GM11168 (cell line): ENCODE results near the gene CNTRL.

Experiments
- in situ Hi-C: fragments of 300-500 bp; cut with MboI; formaldehyde crosslinking; loops from one replicate; pipeline ENCODE4 v1.12.0; 2022; ENCODE audit warnings: low sequenced_read_pairs; ENCODE audit not compliant: unreplicated experiment

The CNTRL gene

DNA sequence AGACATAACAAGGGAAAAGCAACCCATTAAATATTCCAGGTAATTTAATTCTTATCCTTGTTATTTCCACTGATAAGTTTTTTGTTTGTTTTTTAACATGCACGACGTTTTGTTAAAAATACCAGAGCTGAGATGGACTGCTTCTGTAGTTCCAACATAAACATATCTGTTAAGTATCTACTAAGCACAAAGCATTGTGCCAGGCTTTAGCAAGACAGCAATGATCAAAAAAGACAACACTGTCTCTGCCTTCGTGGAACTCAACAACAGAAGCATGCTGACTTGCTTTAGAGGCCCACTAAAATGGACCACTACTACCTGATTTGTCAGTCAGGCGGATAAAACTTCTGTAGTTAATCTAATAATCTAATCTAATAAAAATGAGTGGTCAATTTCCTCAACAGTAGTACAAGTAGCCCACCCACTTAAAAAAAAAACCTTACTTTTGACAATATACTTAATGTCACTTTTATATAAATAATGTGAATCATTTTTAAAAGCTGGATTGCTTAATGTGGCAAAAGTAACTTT, 123.8 kb downstream of the CNTRL start:
- in situ Hi-C loops = no loop called here

DNA sequence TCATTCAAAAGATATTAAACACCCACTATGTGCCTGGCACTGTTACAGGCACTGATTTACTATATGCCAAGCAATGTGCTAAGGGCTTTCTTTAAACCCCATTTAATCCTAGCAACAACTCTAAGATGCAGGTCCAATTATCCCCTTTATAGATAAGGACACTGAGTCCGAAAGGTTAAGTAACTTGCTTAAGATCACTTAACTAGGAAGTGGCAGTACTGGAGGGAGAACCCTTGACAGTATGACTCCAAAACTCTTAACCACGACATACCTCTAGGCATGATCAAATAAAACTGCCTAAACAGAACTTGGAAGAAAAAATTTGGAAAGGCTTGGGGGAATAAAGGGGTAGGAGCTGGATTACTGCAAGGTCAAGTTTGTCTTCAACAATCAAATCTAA, 125.2 kb downstream of the CNTRL start:
- in situ Hi-C loops = no loop called here

GRCh38 chr9:121200356-121200755, 125.6 kb downstream of the CNTRL start:
- in situ Hi-C loops = no loop called here

DNA sequence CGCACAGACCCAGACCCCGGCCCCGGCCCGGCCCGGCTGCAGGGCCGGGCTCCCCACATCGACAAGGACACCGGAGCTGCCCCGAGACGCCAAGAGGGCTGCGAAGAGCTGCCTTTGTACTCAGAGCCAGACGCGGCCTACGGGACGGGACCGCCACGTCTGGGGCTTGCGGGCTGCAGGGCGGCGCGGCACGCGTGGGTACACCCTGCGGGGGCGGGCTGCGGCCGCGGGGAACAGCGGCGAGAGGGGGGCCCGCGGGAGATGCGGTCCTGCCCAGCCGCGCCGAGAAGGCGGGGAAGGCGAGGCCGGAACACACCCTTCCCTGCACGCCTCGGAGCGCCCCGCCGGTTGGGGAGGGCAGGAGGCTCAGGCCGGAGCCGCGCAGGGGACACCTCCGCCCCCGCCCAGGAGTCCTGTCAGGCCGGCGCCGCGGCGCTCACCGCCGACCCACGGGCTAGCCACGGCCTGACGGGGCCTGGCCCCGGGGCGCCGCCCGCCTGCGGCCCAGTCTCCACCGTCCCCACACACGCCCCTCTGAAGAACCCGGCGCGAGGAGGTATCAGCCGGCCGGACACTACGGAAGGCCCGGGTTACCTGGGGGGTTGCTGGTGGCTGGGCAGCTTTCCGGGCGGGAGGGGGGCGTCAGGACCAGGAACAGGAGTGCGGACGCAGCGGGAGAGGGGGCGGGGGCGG, 126.4 kb downstream of the CNTRL start:
- in situ Hi-C loops = no loop called here

DNA sequence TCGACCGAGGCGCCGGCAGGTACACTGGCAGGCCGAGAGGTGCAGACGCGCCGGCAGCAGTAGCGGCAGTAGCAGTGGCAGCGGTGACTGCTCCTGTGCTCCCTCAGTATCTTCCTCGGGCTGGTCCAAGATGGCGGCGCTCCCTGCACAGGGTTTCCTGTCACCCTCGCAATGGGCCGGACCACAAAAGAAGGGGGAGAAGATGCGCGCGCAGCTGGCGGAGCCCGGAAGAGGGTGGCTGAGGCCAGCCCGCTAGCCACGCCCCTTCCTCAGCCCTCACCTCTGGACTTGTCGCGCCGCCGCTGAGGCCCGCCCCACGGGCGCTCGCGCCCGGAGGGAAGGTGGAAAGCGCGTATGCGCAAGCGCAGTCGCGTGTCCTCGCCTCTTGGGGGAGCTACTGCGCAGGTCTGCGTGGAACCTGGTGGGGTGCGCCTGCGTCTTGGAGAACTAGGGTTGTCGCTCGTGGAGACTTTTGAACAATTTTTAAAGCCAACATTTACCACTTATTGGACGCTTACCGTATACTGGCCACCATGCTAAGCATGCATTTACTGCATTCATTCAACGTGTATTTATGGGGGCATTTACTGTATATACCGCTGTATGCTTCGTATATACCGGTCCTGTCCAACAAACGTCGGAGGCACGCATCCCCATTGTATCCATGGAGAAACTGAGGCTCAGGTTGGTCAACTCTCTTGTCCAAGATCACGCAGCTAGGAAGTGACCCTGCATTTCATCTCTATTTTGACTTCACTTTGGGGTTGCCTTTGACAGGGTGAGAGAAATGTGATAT, 127.2 kb downstream of the CNTRL start, which contains the start of gene RAB14:
RAB14 (minus strand) TSS at position 132 of the 796 bp plus-strand sequence. CDS start 8,457 bp downstream, outside the sequence.
- in situ Hi-C loops = no loop called here

DNA sequence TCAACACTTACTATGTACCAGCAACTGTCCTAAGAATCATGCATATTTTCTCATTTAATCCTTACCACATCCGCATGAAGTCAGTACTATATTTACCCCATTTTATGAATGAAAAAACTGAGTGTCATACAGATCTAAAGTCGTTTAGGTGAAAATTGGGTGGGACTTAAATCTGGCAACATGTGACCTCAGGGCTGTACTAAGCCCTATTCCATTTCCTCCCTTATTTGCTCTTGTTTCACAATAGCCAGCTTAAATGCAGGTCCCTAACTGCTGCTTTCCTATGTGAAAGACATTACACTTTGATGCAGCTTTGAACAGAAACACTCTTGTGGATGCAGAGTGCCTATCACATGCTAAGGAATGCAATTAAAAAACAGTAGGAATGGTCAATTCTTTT, 129.4 kb downstream of the CNTRL start:
- in situ Hi-C loops = no loop called here

DNA sequence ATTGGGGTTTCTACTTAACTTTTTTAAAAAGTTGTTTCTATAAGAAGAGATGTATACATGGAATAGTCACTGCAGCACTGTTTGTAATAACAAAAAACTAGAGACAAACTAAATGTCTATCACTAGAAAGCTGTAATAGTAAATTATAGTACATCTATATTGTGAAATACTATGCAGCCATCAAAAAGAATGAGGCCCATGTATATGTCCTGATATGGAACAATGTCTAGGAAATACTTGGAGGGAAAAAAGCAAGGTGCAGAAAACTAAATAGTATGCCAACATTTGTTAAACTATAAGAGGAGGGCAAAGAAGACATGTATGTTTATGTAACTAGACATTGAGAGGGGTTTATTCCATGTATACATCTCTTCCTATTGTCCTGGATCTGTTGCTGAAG, 129.9 kb downstream of the CNTRL start:
- in situ Hi-C loops = no loop called here

- in situ Hi-C loops = no loop called here
Observed at GRCh38 chr9:121206516-121207370, 132.0 kb downstream of the CNTRL start.

- in situ Hi-C loops = no loop called here
Observed at GRCh38 chr9:121207371-121207940, 132.7 kb downstream of the CNTRL start.

- in situ Hi-C loops = no loop called here
Observed at GRCh38 chr9:121210536-121210935, 135.8 kb downstream of the CNTRL start.

- in situ Hi-C loops = no loop called here
Observed at GRCh38 chr9:121213136-121213806, 138.5 kb downstream of the CNTRL start.

GRCh38 chr9:121214005-121214404, 139.2 kb downstream of the CNTRL start:
- in situ Hi-C loops = no loop called here

DNA sequence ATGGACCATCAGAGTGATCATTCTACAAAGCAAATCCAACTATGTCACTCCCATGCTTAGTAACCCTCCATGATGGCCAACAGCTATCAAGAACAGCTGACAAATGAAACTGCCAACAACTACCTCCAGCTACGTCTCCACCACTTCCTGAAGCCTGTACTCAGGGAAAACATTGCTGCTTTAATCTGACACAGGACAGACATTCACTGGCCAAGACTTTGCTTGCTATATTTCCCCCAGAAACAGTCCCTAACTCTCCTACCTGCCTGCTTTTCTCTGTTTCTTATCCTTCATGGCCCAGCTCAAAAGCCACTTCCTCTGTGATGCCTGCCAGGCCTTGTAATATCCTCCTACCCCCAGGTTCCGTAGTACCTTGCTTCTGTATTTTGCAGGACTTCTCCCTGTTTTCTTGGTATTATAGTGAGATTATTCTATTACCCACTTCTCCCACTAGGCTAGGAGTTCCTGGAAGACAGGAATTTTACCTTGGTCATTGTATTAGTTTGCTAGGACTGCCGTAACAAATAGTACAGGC, 141.6 kb downstream of the CNTRL start:
- in situ Hi-C loops = no loop called here

DNA sequence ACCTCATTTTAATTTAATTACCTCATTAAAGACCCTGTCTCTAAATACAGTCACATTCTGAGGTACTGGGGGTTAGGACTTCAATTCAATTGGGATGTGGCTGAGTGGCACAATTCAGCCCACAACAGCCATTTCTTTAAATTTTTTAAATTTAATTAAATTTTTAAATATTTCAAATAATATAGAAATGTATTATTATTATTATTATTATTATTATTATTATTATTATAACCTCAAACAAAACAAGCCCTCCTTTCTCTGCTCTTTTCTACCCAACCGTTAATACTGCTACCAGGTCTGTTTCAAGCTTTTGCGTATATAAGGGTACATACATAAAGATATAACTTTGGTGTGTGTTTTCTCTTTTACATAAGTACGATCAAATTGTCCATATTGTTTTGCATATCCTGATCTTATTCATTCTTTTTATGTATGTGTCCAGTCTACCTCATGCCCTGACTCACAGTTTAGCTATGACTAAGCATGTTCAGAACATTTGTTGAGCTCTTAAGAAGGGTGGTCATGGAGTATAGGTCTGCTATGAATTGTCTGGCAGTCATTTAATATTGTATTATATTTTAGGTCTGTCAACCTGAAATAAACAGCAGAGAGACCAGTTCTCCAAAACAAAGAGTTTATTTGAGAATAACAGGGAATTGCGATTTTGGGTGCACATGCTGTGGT, 143.0 kb downstream of the CNTRL start:
- in situ Hi-C loops = no loop called here

DNA sequence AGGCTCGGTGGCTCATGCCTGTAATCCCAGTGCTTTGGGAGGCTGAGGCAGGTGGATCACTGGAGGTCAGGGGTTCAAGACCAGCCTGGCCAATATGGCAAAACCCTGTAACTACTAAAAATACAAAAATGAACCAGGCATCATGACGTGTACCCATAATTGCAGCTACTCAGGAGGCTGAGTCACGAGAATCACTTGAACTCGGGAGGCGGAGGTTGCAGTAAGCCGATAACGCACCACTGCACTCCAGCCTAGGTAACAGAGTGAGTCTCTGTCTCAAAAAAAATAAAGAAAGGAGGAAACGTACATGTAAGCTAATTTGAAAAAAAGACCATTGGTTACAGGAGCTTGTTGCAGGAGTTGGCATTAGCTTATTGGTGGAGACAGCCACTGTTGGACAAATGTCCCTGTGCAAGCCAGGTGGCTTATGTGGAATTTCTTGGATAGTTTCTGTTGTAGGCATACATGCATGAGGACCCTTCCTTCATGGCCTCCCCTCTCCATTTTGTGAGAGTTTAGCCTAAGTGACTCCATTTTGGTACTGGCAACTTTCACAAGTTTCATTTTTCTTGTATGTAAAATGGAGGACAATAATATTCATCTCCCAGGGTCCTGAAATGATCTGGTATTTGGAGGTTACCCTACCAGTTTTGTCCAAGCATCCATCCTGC, 143.7 kb downstream of the CNTRL start:
- in situ Hi-C loops = no loop called here

GRCh38 chr9:121219530-121219929, 144.8 kb downstream of the CNTRL start:
- in situ Hi-C loops = no loop called here

GRCh38 chr9:121220996-121221663, 146.4 kb downstream of the CNTRL start:
- in situ Hi-C loops = no loop called here

GRCh38 chr9:121221664-121222055, 146.9 kb downstream of the CNTRL start:
- in situ Hi-C loops = no loop called here
